ENCODE results near the gene CAMSAP3. TPM values are rescaled to one million over a fixed set of nuclear protein-coding genes. Genes with fewer than 3 reads are reported as not detected.
A peak's percentile ranks its signal among the peaks of the same experiment; 100 is the strongest.

Gene CAMSAP3
- total RNA-seq, 3 donors from 2014 or later (not counting 1 experiment from before 2014, with no cell fraction given): 0.24 to 0.34 TPM; not detected in 1

DNA sequence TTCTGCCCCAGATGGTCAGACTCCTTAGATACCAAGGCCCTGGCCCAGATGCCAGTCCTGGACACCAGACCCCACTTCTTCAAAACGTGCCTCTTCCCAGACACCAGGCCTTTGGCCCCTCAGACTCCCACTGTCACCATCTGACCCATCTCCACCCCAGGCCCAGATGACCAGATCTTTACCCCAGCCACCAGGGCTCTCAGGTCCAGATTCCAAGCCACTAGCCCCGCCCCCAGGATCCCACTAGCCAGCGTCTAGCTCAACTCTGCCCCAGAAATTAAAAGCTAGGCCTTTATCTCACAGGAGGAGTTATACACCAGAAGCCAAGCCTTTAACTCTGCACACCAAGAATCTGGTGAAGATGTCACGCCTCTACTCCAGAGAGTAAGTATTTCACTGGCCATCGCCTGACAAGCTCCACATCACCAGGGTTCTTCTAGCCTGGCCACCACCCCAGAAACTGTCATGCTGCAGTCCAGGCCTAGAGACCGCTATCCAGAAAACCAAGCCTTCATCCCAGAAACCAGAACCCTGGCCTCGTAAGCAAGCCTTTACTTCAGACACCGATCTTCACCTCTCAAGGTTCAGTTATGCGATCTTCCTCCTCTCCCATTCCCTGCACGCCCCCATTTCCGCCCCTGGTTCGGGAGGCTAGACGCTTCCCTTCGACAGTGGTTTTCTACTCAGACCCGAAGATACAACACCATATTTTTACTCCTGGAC, 33.1 kb downstream of the CAMSAP3 start:
- Histone ChIP-seq H3K4me3 (ENCODE audit: low read length) (peak overlapping the region; percentile 90), H3K27me3 (ENCODE audit: control insufficient read depth, insufficient read depth, low read length) (no peaks in the 10 kb centered on the region), H3K36me3 (ENCODE audit: control insufficient read depth, insufficient read depth, low read length) (peaks cover 24% of the 10 kb centered on the region), H3K4me1 (ENCODE audit: control insufficient read depth, insufficient read depth, low read length) (peaks cover 30% of the 10 kb centered on the region), H3K9me3 (ENCODE audit: control insufficient read depth, insufficient read depth, low read length) (no peaks in the 10 kb centered on the region), H3K27ac (ENCODE audit: low read length) (peak overlapping the region; percentile 85)
- Mint-ChIP-seq H3K9me3 (no peaks in the 10 kb centered on the region), H3K27me3 (ENCODE audit: low read depth in 2 of 2) (no peaks in the 10 kb centered on the region), H3K4me1 (peaks cover 29 to 58% of the 10 kb centered on the region in 2 donors), H3K4me3 (peak overlapping the region; percentile 100), H3K27ac (peak overlapping the region; percentile 99), H3K36me3 (no peaks in the 10 kb centered on the region)
- ATAC-seq (no peak), DNase-seq (no peak)
- intact Hi-C loops (cut with micrococcal nuclease): no loop called here
- TF ChIP-seq, protein P1, sequence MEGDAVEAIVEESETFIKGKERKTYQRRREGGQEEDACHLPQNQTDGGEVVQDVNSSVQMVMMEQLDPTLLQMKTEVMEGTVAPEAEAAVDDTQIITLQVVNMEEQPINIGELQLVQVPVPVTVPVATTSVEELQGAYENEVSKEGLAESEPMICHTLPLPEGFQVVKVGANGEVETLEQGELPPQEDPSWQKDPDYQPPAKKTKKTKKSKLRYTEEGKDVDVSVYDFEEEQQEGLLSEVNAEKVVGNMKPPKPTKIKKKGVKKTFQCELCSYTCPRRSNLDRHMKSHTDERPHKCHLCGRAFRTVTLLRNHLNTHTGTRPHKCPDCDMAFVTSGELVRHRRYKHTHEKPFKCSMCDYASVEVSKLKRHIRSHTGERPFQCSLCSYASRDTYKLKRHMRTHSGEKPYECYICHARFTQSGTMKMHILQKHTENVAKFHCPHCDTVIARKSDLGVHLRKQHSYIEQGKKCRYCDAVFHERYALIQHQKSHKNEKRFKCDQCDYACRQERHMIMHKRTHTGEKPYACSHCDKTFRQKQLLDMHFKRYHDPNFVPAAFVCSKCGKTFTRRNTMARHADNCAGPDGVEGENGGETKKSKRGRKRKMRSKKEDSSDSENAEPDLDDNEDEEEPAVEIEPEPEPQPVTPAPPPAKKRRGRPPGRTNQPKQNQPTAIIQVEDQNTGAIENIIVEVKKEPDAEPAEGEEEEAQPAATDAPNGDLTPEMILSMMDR (IDR thresholded peaks at IDR 0.05): no peak
- WGBS (ENCODE audit: insufficient coverage): 7% methylated on average over 15 of the region's 15 CpGs

DNA sequence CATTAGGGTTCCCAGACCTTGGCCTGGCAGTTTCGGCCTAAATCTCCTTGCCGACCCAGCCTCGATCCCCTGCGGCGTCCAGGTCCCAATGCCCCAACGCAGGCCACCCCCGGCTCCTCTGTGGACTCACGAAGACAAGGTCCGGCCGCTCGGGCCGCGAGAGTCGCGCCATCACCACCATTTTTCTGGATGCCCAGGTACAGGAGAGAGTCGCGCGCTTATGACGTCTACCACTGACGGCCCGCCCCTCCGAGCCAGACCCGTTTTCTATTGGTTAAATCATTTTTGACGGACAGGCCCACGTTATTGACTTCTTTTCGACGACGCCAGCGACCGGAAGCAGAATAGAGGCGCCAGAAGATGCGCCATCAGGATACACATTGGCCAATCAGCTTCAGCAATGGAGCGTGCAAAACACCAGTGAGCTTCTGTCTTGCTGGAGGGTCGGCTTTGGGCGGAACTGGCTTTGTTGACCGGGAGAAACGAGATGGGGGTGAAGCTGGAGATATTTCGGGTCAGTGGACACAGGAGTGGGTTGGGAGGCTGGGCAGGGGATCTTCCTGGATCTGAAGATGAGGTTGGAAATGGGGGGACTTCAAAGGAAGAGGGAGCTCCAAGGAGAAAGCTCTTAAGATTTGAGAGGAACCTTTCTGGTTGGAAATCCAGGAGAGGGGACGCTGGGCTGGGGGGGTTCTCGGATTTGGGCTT, 33.8 kb downstream of the CAMSAP3 start, which contains the start of the genes PET100 and XAB2:
TSS of gene PET100 (plus strand) at position 447 of the 708 bp plus-strand sequence. CDS start at position 488, 41 bp downstream.
TSS of gene XAB2 (minus strand) at position 199 of the 708 bp plus-strand sequence. CDS start at position 181, 18 bp downstream.
- Mint-ChIP-seq H3K4me1 (peaks cover 29 to 58% of the 10 kb centered on the region in 2 donors), H3K9me3 (no peaks in the 10 kb centered on the region), H3K27me3 (ENCODE audit: low read depth in 2 of 2) (no peaks in the 10 kb centered on the region), H3K36me3 (no peaks in the 10 kb centered on the region), H3K4me3 (peak within 1 kb of the TSS; percentile 100), H3K27ac (peak within 1 kb of the TSS; percentile 99)
- WGBS (ENCODE audit: insufficient coverage): under 1% methylated on average over 40 of the region's 40 CpGs
- H3K27ac ChIP-seq (ENCODE audit: low read length): peak within 1 kb of the TSS; percentile 87
- intact Hi-C loops (cut with micrococcal nuclease): loop anchor here (10.0 kb wide), 1 partner anchor 55 kb away; the partner anchor contains the start of gene TRAPPC5
- no peaks in the 10 kb centered on the region for H3K27me3 ChIP-seq (ENCODE audit: control insufficient read depth, insufficient read depth, low read length)
- peak; percentile 94 to 98 for DNase-seq
- peak; percentile 96 for ATAC-seq
- H3K4me3 ChIP-seq (ENCODE audit: low read length): peak within 1 kb of the TSS; percentile 90
- no peaks in the 10 kb centered on the region for H3K9me3 ChIP-seq (ENCODE audit: control insufficient read depth, insufficient read depth, low read length)
- TF ChIP-seq, protein P1 (IDR thresholded peaks at IDR 0.05): no peak
- H3K36me3 ChIP-seq (ENCODE audit: control insufficient read depth, insufficient read depth, low read length): peaks cover 18% of the 10 kb centered on the region
- H3K4me1 ChIP-seq (ENCODE audit: control insufficient read depth, insufficient read depth, low read length): peaks cover 30% of the 10 kb centered on the region

DNA sequence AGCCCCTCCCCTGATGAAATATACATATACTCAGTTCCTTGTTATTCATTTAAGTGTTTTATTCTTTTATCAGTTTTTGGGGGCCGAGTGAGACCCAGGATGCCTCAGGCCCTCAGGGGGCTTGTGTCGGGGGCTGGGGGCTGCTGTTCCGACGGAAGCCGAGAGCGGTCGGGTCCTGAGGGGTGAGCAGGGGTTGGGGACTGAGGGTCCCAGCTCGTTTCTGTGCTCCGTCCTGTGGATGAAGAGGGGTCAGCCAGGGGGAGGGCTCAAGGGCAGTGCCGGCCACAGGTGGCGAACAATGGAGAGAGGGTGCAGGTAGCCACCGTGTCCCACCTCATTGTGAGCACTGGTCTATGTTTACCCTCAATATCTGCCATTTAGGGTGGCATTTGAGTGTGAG, 35.9 kb downstream of the CAMSAP3 start:
- no peaks in the 10 kb centered on the region for H3K36me3 Mint-ChIP-seq
- H3K9me3 ChIP-seq (ENCODE audit: control insufficient read depth, insufficient read depth, low read length): no peaks in the 10 kb centered on the region
- H3K27me3 Mint-ChIP-seq (ENCODE audit: low read depth in 2 of 2): no peaks in the 10 kb centered on the region
- TF ChIP-seq, protein P1 (IDR thresholded peaks at IDR 0.05): no peak
- no peak overlapping the region for H3K4me3 Mint-ChIP-seq
- H3K27ac ChIP-seq (ENCODE audit: low read length): no peak overlapping the region
- DNase-seq (no peak), ATAC-seq (no peak)
- 98% methylated on average over 12 of the region's 12 CpGs for WGBS (ENCODE audit: insufficient coverage)
- peaks cover 7% of the 10 kb centered on the region for H3K36me3 ChIP-seq (ENCODE audit: control insufficient read depth, insufficient read depth, low read length)
- H3K27ac Mint-ChIP-seq: no peak overlapping the region
- no peaks in the 10 kb centered on the region for H3K27me3 ChIP-seq (ENCODE audit: control insufficient read depth, insufficient read depth, low read length)
- no peaks in the 10 kb centered on the region for H3K9me3 Mint-ChIP-seq
- intact Hi-C loops (cut with micrococcal nuclease): loop anchor here (10.0 kb wide), 1 partner anchor 53 kb away; the partner anchor contains the start of gene TRAPPC5
- H3K4me1 ChIP-seq (ENCODE audit: control insufficient read depth, insufficient read depth, low read length): peaks cover 39% of the 10 kb centered on the region
- peaks cover 29 to 68% of the 10 kb centered on the region in 2 donors for H3K4me1 Mint-ChIP-seq
- H3K4me3 ChIP-seq (ENCODE audit: low read length): no peak overlapping the region
